Breast epithelium (tissue), 3 donors: ENCODE results near the gene ZP3.

ENCODE experiments used
- CTCF ChIP-seq, 3 donors: fragments of 450-650 bp; IDR thresholded peaks; one replicate each; pipeline ENCODE4 v1.5.1; 2016 to 2017; ENCODE audit warnings: antibody characterized with exemption in 3 of 3, mild to moderate bottlenecking in 3 of 3, moderate library complexity in 3 of 3
- POLR2A ChIP-seq: fragments of 450-650 bp; IDR thresholded peaks from one replicate; pipeline ENCODE4 v1.6.1; 2016; ENCODE audit warnings: antibody characterized with exemption, mild to moderate bottlenecking, moderate library complexity
- POLR2AphosphoS5 ChIP-seq, 3 donors: sonication (generic); formaldehyde crosslinking; IDR thresholded peaks; one replicate each; pipeline ENCODE4 v1.6.1; 2017; ENCODE audit warnings: antibody characterized with exemption in 3 of 3

DNA sequence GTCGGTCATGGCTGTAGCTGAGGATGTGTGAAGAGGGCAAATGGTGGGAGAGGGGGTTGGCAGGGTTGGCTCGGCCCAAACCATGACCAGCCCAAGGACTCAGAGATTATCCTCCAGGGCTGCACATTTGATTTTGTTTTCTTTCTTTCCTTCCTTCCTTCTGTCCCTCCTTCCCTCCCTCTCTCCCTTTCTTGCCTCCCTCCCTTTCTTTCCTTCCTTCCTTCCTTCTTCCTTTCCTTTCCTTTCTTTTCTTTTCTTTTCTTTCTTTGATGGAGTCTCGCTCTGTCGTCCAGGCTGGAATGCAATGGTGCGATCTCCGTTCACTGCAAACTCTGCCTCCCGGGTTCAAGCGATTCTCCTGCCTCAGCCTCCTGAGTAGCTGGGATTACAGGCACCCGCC lies 19.0 kb upstream of the ZP3 start:
- TF ChIP-seq CTCF (IDR thresholded peaks at IDR 0.05) (no peak), POLR2A (no peak), POLR2AphosphoS5 (IDR thresholded peaks at IDR 0.05) (no peak)
